Astrocyte of the cerebellum (primary cell): ENCODE data around the gene FLNC.

ENCODE experiments used
- DNase-seq: peaks from one replicate; pipeline ENCODE4 v3.0.0-alpha.2; 2011; ENCODE audit warnings: low read depth
- H3K4me3 ChIP-seq: 2 replicates; pipeline ENCODE4 v1.5.1; 2011; ENCODE audit warnings: mild to moderate bottlenecking, low read depth, low read length, moderate library complexity
- in situ Hi-C: cut with HindIII; loops from 2 replicates; pipeline ENCODE4 v1.10.0; 2017; ENCODE audit warnings: low sequenced_read_pairs
- TF ChIP-seq, protein P1 (sequence below): IDR thresholded peaks from 2 replicates; pipeline ENCODE4 v1.5.1; 2012; ENCODE audit warnings: low read length, low read depth, moderate library complexity, mild to moderate bottlenecking; ENCODE audit errors: missing control alignments

The FLNC gene

DNA sequence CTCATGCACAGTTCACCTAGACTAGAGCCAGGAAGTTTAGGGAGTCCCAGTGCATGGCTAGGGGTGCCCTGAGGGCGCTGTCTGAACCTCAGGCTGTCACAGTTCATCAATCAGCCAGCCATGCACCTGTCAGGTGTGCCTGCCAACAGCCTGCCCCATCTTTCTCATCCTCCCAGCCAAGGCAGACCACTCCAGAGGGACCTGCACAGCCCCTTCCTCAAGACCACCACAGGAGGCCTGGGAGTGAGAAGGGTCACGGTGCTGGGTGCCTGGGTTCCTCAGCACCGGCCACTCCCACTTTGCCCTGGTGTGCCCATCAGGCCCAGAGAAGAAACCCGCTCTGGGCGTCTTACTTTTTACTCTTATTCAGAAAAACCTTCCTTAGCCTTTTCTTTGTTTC lies 40.8 kb downstream of the FLNC start:
- no peak overlapping the region for H3K4me3 ChIP-seq
- DNase-seq = no peak
- in situ Hi-C loops = no loop called here
- TF ChIP-seq, protein P1, sequence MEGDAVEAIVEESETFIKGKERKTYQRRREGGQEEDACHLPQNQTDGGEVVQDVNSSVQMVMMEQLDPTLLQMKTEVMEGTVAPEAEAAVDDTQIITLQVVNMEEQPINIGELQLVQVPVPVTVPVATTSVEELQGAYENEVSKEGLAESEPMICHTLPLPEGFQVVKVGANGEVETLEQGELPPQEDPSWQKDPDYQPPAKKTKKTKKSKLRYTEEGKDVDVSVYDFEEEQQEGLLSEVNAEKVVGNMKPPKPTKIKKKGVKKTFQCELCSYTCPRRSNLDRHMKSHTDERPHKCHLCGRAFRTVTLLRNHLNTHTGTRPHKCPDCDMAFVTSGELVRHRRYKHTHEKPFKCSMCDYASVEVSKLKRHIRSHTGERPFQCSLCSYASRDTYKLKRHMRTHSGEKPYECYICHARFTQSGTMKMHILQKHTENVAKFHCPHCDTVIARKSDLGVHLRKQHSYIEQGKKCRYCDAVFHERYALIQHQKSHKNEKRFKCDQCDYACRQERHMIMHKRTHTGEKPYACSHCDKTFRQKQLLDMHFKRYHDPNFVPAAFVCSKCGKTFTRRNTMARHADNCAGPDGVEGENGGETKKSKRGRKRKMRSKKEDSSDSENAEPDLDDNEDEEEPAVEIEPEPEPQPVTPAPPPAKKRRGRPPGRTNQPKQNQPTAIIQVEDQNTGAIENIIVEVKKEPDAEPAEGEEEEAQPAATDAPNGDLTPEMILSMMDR = no peak

- in situ Hi-C loops = no loop called here
Measured at GRCh38 chr7:128872394-128872824, 42.2 kb downstream of the FLNC start.

DNA sequence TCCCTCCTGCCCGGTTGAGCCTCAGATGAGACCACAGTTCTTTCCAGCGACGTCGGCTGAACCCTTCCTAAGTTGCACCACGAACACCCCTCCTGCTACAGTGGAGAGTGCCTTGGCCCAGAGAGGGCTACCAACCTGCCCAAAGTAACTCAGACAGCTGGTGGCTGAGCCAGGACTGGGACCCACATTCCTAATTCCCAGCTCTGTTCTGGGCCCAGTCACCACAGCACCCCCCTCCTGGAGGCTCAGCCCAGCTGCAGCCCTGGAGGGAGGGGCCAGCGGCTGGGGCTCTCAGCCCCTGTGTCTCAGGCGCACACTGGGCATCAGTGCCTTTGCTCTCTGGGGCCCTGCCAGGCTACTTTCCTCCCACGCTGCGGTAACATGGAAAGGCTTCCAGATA lies 43.0 kb downstream of the FLNC start:
- in situ Hi-C loops = no loop called here
- no peak for DNase-seq
- no peak overlapping the region for H3K4me3 ChIP-seq

More at GRCh38 chr7:128872394-128872824, 42.2 kb downstream of the FLNC start:
- DNase-seq = no peak
- TF ChIP-seq, protein P1 = peak; percentile 7
- H3K4me3 ChIP-seq = no peak overlapping the region

GRCh38 chr7:128874140-128875031 lies 44.2 kb downstream of the FLNC start:
- TF ChIP-seq, protein P1 = no peak
- in situ Hi-C loops = no loop called here
- H3K4me3 ChIP-seq = no peak overlapping the region
- no peak for DNase-seq

More for the DNA sequence above, 43.0 kb downstream of the FLNC start:
- TF ChIP-seq, protein P1 = no peak

- in situ Hi-C loops = no loop called here
- DNase-seq = no peak
- no peak overlapping the region for H3K4me3 ChIP-seq
- TF ChIP-seq, protein P1 = no peak
Measured at GRCh38 chr7:128875523-128875948, 45.3 kb downstream of the FLNC start.

DNA sequence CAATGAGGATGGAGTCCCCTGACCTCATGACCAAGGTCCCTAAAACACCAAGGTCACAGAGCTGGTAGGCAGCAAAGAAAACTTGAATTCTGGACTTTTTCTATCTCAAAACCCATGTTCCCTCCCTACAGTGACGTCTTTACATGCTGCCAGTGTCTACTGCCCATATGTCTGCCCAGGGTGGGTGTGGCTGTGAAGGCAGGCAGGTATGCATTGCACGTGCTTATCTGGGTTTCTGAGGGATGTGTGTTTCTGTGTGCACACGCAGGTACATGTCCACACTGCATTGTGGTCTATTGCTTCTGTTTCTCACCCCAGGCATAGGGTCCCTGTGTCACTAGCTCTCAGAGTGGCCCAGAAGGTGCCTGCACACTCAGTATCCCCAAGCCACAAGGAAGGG lies 45.9 kb downstream of the FLNC start:
- in situ Hi-C loops = no loop called here
- no peak for DNase-seq
- no peak overlapping the region for H3K4me3 ChIP-seq
- TF ChIP-seq, protein P1 = no peak
